Renal cortex interstitium (tissue), 11 donors: Measurements from ENCODE around the gene FNDC3A. TPM values are rescaled to one million over a fixed set of nuclear protein-coding genes. Genes with fewer than 3 reads are reported as not detected.
A peak's percentile ranks its signal among the peaks of the same experiment; 100 is the strongest.

Source experiments
- DNase-seq, 11 donors: peaks; one replicate each; pipeline ENCODE4 v3.0.0-alpha.2; 2013; ENCODE audit warnings: low read depth in 9 of 11, low spot score in 4 of 11; ENCODE audit errors: extremely low read depth in 1 of 11
- polyA plus RNA-seq, 3 donors: library from polyadenylated mRNA; unstranded; fragments of 120-200 nt; gene quantifications; one replicate each; pipeline ENCODE4 v1.2.1, GENCODE V29; 2013; ENCODE audit not compliant: insufficient read length in 3 of 3

The FNDC3A gene
- polyA plus RNA-seq, 3 donors: 71.0 to 88.5 (median 86.9) TPM

DNA sequence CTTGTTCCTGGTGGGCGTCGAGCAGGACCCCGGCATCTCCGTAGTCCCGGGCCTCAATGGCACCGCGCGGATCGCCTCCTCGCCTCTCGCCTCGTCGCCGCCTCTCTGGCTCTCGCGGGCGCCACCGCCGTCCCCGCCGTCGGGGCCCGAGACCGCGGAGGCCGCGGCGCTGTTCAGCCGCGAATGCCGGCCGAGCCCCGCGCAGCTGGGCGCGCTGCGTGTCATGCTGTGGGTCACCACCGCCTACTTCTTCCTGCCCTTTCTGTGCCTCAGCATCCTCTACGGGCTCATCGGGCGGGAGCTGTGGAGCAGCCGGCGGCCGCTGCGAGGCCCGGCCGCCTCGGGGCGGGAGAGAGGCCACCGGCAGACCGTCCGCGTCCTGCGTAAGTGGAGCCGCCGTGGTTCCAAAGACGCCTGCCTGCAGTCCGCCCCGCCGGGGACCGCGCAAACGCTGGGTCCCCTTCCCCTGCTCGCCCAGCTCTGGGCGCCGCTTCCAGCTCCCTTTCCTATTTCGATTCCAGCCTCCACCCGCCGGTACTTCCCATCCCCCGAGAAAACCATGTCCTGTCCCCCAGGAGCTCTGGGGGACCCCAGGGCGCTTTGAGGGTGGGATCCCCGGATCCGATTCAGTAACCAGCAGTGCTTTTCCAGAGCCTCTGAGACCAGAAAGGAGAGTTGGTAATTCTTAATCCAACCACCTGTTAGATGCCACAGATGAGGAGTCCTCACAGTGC lies 245.3 kb downstream of the FNDC3A start:
- DNase-seq: peak in 1 of 11 donors; percentile 13

DNA sequence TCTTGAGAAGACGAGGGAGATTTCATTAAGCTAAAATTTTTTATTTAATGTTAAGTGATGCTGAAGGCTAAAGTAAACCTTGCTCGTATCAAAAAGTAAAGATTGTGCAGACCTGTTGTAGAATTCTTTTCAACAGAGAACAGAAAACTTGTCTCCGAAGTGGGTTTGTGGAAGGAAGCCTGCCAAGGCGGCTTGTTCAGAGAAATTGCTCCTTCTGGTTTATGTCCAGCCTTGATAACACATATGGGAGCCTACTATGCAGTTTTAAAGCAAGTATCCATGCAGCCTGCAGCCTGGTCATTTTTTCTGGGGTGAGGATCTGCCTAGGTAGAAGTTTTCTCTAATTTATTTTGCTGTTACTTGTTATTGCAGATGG lies 245.9 kb downstream of the FNDC3A start:
- DNase-seq: no peak

- DNase-seq: no peak
Observed at GRCh38 chr13:49225223-49226042, 249.7 kb downstream of the FNDC3A start.

- no peak for DNase-seq
Observed at GRCh38 chr13:49226613-49227012, 250.9 kb downstream of the FNDC3A start.

GRCh38 chr13:49234741-49235140 lies 259.0 kb downstream of the FNDC3A start:
- no peak for DNase-seq

DNA sequence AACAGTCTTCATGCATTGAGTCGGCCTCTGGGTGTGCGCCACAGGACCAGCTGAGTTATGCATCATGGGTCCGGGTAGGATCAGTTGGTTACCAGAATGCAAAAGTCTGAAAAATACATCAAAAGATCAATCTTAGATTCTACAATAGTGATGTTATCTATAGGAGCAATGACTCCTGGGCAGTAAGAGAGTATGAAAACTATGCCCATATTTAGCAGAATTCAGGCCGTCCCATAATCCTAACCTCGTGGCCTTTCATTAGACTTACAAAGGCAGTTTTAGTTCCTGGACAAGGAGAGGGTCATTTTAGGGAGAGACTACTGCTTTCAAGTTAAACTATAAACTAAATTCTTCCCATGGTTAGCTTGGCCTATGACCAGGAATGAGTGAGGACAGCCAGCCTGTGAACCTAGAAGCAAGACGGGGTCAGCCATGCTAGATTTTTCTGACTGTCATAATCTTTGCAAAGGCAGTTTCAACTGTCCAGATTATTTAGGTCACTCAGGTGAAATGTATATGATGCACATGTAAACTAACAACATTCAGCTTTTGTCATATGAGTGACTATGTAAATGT lies 260.2 kb downstream of the FNDC3A start:
- no peak for DNase-seq

DNA sequence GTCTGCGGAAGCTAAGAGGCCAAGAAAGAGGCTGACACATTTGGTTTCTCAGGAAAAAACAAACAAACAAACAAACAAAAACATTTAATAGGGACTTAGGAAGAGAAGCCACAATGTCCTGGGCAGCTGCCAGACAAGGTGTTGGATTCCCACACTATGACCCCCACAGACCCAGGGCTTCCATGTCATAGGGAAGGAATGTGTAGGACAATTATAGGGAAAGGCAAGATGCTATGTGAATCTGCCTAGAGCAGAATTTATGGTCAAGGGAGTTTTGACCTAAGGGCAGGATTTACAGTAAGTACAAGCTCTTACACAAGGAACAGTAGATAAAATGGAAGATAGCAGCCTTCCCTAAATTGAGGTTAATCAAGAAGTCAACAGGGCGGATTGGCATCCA lies 262.9 kb downstream of the FNDC3A start:
- no peak for DNase-seq

DNA sequence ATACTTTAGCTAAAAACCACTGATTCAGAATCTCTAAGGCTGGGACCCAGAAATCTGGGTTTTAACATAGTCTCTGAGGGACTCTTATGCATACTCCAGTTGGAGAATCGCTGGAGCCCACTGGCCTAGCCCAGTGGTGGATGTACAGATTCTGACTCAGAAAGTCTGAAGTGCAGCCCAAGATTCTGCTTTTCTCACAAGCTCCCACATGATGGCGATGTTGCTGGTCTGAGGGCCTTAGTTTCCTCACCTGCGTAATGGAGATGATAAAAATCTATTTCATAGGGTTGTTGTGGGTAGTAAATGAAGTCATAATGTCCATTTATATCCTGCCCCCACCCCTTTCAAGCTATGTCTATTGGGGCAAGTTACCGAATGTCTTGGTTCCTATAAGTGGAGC lies 264.3 kb downstream of the FNDC3A start:
- DNase-seq: no peak

GRCh38 chr13:49241296-49241695 lies 265.6 kb downstream of the FNDC3A start:
- DNase-seq: no peak

- DNase-seq: peak in 1 of 11 donors; percentile 2
Observed at GRCh38 chr13:49245101-49245500, 269.4 kb downstream of the FNDC3A start.

DNA sequence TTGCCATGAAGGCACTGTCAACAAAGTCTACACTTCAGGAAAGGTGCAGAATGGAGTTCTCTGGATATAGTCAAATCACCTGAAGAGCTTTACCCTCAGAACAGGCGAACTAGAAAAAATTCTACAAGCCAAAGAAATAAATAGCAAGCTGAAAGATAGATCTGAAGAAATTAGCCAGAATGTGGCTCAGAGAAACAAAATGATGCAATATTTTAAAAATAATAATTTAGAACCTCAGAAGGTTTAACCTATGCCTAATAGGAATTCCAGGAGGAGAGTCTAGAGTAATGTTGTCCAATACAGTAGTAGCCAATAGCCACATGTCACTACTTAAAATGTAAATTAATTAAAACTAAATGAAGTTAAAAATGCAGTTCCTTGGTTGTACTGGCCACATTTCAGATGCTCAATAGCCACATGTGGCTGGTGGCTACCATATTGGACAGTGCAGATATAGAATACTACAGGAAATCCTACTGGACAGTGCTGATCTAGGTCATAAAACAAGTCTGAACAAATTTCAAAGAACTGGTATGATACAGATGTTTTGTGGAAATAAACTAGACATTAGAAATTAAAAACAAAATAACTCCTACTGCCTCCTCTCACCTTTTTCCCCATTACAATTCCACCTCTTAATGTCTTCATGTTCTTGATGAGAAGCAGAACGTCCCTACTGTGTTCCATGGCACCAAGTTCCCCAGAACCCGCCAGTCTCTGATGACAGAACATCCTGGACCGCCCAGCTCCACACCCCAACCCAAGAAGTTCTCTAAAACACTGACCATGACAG lies 271.3 kb downstream of the FNDC3A start:
- DNase-seq: peak in 1 of 11 donors; percentile 8

GRCh38 chr13:49247643-49248621 lies 272.2 kb downstream of the FNDC3A start, which contains the start of gene CDADC1:
Gene CDADC1 (plus strand): TSS chr13:49247925. CDS start chr13:49248038, 113 bp downstream.
- DNase-seq: peak; percentile 92 to 98 (median 97)

DNA sequence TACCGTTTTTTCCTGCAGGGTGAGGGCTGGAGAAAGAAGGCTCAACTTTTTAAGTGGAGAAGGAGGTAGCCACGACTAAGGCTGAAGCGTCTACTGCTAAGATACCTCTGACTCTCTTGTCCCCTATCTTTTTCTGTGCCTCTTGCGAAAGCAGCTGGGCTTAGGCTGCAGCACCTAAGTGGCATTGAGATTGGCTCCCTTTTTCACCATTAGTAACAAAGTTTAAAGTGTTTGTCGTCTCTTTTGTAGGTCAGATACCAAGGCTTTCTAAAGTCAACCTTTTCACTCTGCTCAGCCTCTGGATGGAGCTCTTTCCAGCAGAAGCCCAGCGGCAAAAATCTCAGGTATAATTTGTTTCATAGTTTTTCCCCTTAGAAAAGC lies 272.9 kb downstream of the FNDC3A start:
- no peak for DNase-seq

GRCh38 chr13:49251326-49251725 lies 275.6 kb downstream of the FNDC3A start:
- no peak for DNase-seq

DNA sequence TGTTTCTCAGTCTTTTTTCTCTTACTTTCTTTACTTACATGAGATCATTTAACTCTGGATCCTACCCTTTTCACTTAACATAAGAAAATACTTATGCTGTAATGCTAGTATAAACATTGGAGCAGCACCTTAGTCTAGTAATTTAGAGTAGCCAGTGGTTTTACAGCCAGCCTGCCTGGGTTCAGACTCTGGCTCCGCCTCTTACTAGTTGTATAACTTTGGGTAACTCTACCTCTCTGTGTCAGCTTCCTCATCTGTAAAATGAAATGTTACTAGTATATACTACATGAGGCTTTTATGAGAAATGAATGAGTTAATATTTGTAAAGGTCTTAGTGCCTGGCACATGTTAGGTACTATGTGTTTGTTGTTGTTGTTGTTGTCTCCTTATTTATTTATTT lies 277.6 kb downstream of the FNDC3A start:
- no peak for DNase-seq

DNA sequence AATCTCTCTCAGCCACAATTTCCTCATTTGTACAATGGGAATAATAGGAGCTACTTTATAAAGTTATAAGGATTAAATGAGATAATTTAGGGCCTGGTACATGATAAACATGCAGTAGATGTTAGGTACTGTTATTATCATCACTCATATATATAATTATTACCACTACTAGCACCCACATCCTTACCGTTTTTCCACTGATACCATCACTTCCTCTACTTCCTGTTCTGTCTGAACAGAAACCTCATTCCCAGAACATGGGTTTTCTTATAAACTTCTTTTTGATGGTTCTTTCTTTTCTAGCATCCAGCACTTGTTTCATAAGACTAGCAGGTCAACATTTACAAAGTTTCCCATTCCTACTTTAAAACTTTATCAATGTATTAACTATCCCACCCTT lies 278.3 kb downstream of the FNDC3A start:
- no peak for DNase-seq

- no peak for DNase-seq
Observed at GRCh38 chr13:49256841-49257240, 281.1 kb downstream of the FNDC3A start.

- no peak for DNase-seq
Observed at GRCh38 chr13:49258089-49258796, 282.5 kb downstream of the FNDC3A start.
